Muscle layer of colon (tissue), 2 donors: ENCODE measurements around the gene PCDHGB3.
"Not testable (repeated sequence)": the region's sequence is repeated elsewhere in the genome, so short reads cannot be mapped to it uniquely, and the experiment has no call there.

Source experiments
- H3K27ac ChIP-seq: one replicate; pipeline ENCODE4 v1.7.0; 2013; ENCODE audit warnings: low read depth, mild to moderate bottlenecking, low read length, moderate library complexity
- H3K27me3 ChIP-seq, 2 donors: one replicate each; pipeline ENCODE4 v1.7.0; 2013; ENCODE audit warnings: low read length in 2 of 2, mild to moderate bottlenecking in 2 of 2; ENCODE audit not compliant: insufficient read depth in 2 of 2, control insufficient read depth in 1 of 2
- H3K36me3 ChIP-seq: one replicate; pipeline ENCODE4 v1.7.0; 2013; ENCODE audit warnings: mild to moderate bottlenecking, low read length; ENCODE audit not compliant: insufficient read depth
- H3K4me1 ChIP-seq: one replicate; pipeline ENCODE4 v1.7.0; 2013; ENCODE audit warnings: mild to moderate bottlenecking, low read length; ENCODE audit not compliant: insufficient read depth
- H3K4me3 ChIP-seq, 2 donors: one replicate each; pipeline ENCODE4 v1.7.0; 2013; ENCODE audit warnings: low read length in 2 of 2, low read depth in 1 of 2, mild to moderate bottlenecking in 1 of 2, moderate library complexity in 1 of 2
- H3K9ac ChIP-seq: one replicate; pipeline ENCODE4 v1.7.0; 2013; ENCODE audit warnings: low read length
- H3K9me3 ChIP-seq: one replicate; pipeline ENCODE4 v1.7.0; 2013; ENCODE audit warnings: mild to moderate bottlenecking, low read length
- donor health status: abdominal sarcoma.
- donor health status: Adenocarcinoma of cecum.

PCDHGB3 gene

DNA sequence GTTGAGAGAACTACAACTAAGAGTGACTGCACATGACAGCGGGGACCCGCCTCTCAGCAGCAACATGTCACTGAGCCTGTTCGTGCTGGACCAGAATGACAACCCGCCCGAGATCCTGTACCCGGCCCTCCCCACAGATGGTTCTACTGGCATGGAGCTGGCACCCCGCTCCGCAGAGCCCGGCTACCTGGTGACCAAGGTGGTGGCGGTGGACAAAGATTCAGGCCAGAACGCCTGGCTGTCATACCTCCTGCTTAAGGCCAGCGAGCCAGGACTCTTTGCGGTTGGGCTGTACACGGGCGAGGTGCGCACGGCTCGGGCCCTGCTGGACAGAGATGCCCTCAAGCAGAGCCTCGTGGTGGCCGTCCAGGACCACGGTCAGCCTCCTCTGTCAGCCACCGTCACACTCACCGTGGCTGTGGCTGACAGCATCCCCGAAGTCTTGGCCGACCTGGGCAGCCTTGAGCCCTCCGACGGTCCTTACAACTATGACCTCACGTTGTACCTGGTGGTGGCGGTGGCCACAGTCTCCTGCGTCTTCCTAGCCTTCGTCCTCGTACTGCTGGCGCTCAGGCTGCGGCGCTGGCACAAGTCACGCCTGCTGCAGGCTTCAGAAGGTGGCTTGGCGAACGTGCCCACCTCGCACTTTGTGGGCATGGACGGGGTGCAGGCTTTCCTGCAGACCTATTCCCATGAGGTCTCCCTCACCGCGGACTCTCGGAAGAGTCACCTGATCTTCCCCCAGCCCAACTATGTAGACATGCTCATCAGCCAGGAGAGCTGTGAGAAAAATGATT is 14.6 kb downstream of the PCDHGB3 start:
- Histone ChIP-seq H3K9me3 (peaks cover 78% of the 10 kb centered on the region), H3K9ac (no peak overlapping the region), H3K36me3 (no peaks in the 10 kb centered on the region), H3K27me3 (no peaks in the 10 kb centered on the region), H3K4me3 (peak overlapping the region in 1 of 2 donors; percentile 16), H3K27ac (no peak overlapping the region), H3K4me1 (no peaks in the 10 kb centered on the region)

- H3K27ac ChIP-seq, H3K36me3 ChIP-seq, H3K4me1 ChIP-seq, H3K9ac ChIP-seq, H3K27me3 ChIP-seq: not testable (repeated sequence)
- H3K4me3 ChIP-seq = peak within 1 kb of the TSS in 1 of 2 donors; percentile 33
- peaks cover 80% of the 10 kb centered on the region for H3K9me3 ChIP-seq
Measured at GRCh38 chr5:141387557-141388311, 17.7 kb downstream of the PCDHGB3 start, which contains the start of gene PCDHGB4. Gene PCDHGB4 (plus strand): TSS chr5:141387698. CDS start chr5:141387885, 187 bp downstream.

GRCh38 chr5:141388661-141389060 is 18.6 kb downstream of the PCDHGB3 start:
- no peaks in the 10 kb centered on the region for H3K4me1 ChIP-seq
- no peaks in the 10 kb centered on the region for H3K27me3 ChIP-seq
- H3K4me3 ChIP-seq = peak overlapping the region in 1 of 2 donors; percentile 33
- H3K9ac ChIP-seq = no peak overlapping the region
- H3K9me3 ChIP-seq = peaks cover 79% of the 10 kb centered on the region
- no peak overlapping the region for H3K27ac ChIP-seq
- no peaks in the 10 kb centered on the region for H3K36me3 ChIP-seq

GRCh38 chr5:141389153-141390042 is 19.4 kb downstream of the PCDHGB3 start:
- Histone ChIP-seq H3K9me3 (peaks cover 79% of the 10 kb centered on the region), H3K27me3 (no peaks in the 10 kb centered on the region), H3K27ac (no peak overlapping the region), H3K36me3 (no peaks in the 10 kb centered on the region), H3K4me3 (peak overlapping the region in 1 of 2 donors; percentile 33), H3K9ac (no peak overlapping the region), H3K4me1 (no peaks in the 10 kb centered on the region)

- Histone ChIP-seq H3K4me3 (peak within 1 kb of the TSS; percentile 4 to 10), H3K36me3 (no peaks in the 10 kb centered on the region), H3K9ac (no peak within 1 kb of the TSS), H3K9me3 (peaks cover 70% of the 10 kb centered on the region), H3K4me1 (no peaks in the 10 kb centered on the region), H3K27ac (no peak within 1 kb of the TSS), H3K27me3 (no peaks in the 10 kb centered on the region)
Measured at GRCh38 chr5:141392429-141393198, 22.6 kb downstream of the PCDHGB3 start, which contains the start of gene PCDHGA8. Gene PCDHGA8 (plus strand): TSS chr5:141392633. CDS start chr5:141392814, 181 bp downstream.

DNA sequence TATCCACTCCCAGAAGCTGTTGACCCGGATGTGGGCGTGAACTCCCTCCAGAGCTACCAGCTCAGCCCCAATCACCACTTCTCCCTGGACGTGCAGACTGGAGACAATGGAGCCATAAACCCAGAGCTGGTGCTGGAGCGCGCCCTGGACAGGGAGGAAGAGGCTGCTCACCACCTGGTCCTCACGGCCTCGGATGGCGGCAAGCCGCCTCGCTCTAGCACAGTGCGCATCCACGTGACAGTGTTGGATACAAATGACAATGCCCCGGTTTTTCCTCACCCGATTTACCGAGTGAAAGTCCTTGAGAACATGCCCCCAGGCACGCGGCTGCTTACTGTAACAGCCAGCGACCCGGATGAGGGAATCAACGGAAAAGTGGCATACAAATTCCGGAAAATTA is 23.2 kb downstream of the PCDHGB3 start:
- H3K27ac ChIP-seq = no peak overlapping the region
- H3K9ac ChIP-seq = no peak overlapping the region
- H3K4me3 ChIP-seq = no peak overlapping the region
- no peaks in the 10 kb centered on the region for H3K27me3 ChIP-seq
- H3K4me1 ChIP-seq = no peaks in the 10 kb centered on the region
- no peaks in the 10 kb centered on the region for H3K36me3 ChIP-seq
- H3K9me3 ChIP-seq = peaks cover 69% of the 10 kb centered on the region

DNA sequence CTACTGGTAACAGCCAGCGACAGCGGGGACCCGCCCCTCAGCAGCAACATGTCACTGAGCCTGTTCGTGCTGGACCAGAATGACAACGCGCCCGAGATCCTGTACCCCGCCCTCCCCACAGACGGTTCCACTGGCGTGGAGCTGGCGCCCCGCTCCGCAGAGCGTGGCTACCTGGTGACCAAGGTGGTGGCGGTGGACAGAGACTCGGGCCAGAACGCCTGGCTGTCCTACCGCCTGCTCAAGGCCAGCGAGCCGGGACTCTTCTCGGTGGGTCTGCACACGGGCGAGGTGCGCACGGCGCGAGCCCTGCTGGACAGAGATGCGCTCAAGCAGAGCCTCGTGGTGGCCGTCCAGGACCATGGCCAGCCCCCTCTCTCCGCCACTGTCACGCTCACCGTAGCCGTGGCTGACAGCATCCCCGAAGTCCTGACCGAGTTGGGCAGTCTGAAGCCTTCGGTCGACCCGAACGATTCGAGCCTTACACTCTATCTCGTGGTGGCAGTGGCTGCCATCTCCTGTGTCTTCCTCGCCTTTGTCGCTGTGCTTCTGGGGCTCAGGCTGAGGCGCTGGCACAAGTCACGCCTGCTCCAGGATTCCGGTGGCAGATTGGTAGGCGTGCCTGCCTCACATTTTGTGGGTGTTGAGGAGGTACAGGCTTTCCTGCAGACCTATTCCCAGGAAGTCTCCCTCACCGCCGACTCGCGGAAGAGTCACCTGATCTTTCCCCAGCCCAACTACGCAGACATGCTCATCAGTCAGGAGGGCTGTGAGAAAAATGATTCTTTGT is 24.6 kb downstream of the PCDHGB3 start:
- H3K4me3 ChIP-seq, H3K4me1 ChIP-seq, H3K27ac ChIP-seq, H3K27me3 ChIP-seq, H3K36me3 ChIP-seq, H3K9ac ChIP-seq: not testable (repeated sequence)
- H3K9me3 ChIP-seq = peaks cover 71% of the 10 kb centered on the region

GRCh38 chr5:141397756-141398551 is 27.9 kb downstream of the PCDHGB3 start, which contains the start of gene PCDHGB5:
Gene PCDHGB5 (plus strand): TSS chr5:141397947. CDS start chr5:141398128, 181 bp downstream.
- H3K4me1 ChIP-seq, H3K9ac ChIP-seq, H3K27me3 ChIP-seq, H3K36me3 ChIP-seq, H3K27ac ChIP-seq: not testable (repeated sequence)
- peaks cover 71% of the 10 kb centered on the region for H3K9me3 ChIP-seq
- peak within 1 kb of the TSS; percentile 20 to 22 for H3K4me3 ChIP-seq

GRCh38 chr5:141398608-141399007 is 28.6 kb downstream of the PCDHGB3 start:
- H3K4me3 ChIP-seq = peak overlapping the region in 1 of 2 donors; percentile 22
- no peak overlapping the region for H3K9ac ChIP-seq
- no peak overlapping the region for H3K27ac ChIP-seq
- H3K4me1 ChIP-seq = no peaks in the 10 kb centered on the region
- peaks cover 71% of the 10 kb centered on the region for H3K9me3 ChIP-seq
- H3K27me3 ChIP-seq = no peaks in the 10 kb centered on the region
- H3K36me3 ChIP-seq = no peaks in the 10 kb centered on the region
